GM19238 (cell line): Measurements from ENCODE around the gene MMP15.
"Not testable (repeated sequence)": the region's sequence is repeated elsewhere in the genome, so short reads cannot be mapped to it uniquely, and the experiment has no call there.

Experiments used
- DNase-seq: peaks from one replicate; pipeline ENCODE4 v3.0.0; 2011; ENCODE audit warnings: low spot score; ENCODE audit not compliant: insufficient read length

Gene MMP15

DNA sequence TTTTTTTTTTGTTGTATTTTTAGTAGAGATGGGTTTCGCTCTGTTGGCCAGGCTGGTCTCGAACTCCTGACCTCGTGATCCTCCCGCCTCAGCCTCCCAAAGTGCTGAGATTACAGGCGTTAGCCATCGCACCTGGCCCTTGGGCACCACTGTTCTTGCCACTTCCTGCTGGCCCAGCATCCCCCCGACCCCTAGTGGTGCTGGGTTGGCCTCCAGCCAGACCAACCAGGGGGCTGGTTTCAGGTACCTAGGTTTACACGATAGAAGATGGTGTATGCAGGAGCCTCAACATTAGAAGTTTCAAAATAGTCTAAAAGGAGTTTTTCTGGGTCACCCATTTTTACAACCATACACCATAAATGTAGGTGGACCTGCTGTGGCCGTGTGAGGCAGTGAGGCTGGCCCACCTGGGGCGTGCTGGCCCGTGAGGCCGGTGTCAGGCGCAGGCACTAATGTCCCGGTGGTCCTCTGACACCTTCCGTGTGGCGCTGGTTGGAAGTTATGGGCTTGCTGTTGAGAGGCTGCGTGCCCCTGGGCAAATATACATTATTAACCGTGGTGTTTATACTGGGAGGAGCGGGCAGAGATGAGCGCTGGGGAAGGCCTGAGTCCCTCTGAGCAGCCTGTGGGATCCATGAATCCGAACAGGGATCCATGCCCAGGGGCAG, 60.2 kb downstream of the MMP15 start:
- no peak for DNase-seq

GRCh38 chr16:58086381-58087208, 61.0 kb downstream of the MMP15 start:
- no peak for DNase-seq

- no peak for DNase-seq
These were observed 61.8 kb downstream of the MMP15 start for GRCh38 chr16:58087209-58087913.

DNA sequence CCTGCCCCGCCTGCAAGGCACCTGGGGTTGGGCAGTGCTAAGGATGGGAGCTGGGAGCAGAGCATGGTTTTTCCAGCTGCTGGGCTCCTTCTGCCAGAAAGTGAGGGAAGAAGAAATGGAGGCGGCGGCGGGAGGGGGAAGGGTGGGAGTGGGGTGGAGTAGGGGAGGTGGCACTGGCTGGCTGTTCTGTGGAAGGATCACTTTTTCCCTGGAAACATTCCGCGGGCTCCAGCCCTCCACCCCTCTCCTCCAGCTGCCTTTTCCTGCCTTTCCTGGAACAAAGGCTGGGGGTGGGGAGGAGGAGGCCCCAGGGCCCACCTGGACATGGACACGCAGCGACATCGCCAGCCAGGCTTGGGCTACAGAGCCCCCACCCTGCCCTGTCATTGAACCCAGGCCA, 62.5 kb downstream of the MMP15 start:
- DNase-seq, result no peak

DNA sequence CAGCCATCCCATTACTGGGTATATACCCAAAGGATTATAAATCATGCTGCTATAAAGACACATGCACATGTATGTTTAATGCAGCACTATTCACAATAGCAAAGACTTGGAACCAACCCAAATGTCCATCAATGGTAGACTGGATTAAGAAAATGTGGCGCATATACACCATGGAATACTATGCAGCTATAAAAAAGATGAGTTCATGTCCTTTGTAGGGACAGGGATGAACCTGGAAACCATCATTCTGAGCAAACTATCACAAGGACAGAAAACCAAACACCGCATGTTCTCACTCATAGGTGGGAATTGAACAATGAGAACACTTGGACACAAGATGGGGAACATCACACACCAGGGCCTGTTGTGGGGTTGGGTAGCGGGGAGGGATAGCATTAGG, 64.8 kb downstream of the MMP15 start:
- not testable (repeated sequence) for DNase-seq

DNA sequence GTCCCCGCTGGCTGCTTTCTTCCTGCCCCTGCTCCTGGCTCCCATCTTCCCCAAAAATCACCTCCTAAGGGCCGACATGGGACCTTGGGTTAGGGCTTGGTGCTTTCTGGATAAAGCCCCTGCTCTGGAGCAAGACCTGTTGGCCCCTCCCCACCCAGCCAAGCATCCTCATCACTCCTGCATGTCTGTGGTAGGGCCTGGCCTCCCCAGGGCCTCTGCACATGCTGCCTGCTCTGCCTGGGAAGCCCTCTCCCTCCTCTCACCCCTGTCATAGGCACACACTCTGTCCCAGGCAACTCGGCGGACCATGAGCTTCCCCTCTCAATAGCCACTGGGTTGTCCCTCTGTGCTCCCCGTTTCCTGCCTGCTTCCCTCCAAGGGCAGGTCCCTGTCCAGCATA, 68.5 kb downstream of the MMP15 start:
- DNase-seq, result no peak

DNA sequence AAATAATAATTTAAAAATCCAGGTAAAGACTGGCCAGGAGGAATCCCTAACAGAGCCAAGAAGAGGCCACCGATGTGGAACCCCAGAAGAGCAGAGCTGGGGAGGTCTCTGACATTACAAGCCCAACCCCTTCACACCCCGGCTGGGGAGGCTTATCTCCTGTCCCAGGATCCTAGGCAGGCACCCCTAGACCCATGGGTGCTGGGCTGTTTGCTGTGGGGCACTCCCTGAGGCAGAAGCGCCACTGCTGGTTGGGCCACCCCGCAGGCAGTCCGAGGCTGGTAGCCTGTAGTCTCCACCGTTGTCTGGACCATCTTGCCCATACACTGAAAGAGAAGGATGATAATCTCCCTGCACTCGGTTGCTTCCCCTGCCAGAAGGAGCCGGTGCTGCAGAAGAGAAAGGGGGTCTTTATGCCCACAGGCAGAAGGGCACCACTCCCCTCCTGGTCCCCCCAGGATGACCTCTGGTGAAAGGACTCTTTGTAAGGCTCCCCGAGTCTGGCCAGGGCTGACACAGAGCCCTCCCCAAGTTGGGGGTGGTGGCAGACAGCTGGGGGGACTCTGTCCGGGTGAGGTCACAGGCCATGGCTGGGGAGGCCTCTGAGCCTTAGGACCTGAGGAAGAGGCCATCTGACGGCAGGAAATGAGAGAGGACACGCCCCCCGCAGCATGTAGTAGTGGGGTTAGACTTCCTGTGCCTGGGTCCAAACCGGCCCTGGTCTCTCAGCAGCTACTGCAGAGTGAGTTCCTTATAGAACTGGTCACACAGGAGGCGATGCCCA, 69.4 kb downstream of the MMP15 start:
- DNase-seq, result no peak

- not testable (repeated sequence) for DNase-seq
These were observed 70.0 kb downstream of the MMP15 start for GRCh38 chr16:58095575-58095960.

GRCh38 chr16:58096249-58096648, 70.7 kb downstream of the MMP15 start:
- no peak for DNase-seq
